Activated T-cell treated with anti-CD3 and anti-CD28 coated beads, Interleukin-2, amount 50 U/mL, for 1 hour (primary cell): ENCODE data around the gene SLAMF1.

Experiments
- DNase-seq: peaks from one replicate; pipeline ENCODE4 v3.0.0-alpha.2; 2020

SLAMF1 gene

DNA sequence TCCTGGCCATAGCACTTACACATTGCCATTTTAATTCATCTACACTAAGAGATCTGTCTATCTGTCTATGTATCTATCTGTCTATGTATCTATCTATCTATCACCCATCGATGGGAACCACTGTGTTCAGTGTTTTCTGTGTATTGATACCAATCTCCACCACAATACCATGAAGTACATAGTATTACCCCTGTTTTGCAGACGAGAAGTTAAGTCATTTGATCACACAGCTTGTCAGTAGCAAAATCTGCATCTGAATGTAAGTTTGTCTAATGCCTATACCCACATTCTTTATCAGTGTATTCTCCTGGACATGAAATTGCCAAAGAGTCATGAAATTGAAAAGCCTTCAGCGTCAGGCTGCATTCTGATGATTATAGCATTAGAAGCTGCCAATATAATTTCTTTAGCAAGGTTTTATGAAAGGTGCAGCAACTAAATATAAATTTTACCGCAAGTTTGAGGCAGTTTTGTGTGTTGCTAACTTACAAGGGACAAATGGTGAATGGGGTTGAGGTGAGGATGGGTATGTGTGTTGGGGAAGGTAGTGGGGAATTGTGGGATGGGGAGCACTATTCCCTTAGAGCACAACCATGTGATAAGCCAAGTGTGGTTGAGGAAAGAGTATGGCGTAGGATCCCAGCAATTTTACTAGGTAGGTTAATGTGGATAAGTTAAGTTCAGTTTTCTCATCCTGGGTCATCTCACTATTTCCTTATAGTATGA is 24.2 kb downstream of the SLAMF1 start:
- no peak for DNase-seq

DNA sequence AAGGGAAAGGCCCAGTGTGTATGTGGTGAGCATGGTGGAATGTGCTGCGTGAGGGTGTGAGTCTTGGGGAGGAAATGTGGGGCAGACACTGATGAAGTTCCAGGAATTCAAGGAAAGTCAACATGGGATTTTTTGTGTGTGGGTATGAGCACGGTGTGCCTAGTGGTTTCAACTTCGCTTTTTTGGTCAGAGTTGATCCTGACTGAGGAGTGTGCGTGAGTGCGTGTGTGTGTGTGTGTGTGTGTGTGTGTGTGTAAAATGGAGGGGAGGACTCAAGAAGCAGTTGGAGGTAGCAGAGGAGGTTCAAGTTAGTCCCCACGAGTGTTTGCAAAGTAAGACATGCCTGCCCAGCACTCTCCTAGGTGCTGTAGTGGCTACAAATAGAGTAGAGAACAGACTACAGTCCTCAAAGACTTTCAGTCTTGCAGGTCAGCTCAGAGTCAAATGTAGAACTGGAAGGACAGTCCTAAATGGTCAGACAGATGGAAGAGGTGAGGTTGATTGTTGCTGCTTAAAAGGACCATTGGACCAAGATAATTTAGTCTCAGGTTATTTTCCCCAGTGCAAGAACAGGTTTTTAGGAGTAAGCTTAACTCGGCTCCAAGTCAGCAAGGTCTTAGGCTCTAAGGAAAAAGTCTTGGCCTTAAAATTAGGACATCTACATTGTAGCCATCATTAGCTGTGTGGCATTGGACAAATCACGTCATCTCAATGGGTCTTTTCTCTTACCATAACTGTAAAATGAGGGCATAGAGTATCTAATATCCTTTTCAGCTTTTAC is 25.0 kb downstream of the SLAMF1 start:
- DNase-seq: no peak

DNA sequence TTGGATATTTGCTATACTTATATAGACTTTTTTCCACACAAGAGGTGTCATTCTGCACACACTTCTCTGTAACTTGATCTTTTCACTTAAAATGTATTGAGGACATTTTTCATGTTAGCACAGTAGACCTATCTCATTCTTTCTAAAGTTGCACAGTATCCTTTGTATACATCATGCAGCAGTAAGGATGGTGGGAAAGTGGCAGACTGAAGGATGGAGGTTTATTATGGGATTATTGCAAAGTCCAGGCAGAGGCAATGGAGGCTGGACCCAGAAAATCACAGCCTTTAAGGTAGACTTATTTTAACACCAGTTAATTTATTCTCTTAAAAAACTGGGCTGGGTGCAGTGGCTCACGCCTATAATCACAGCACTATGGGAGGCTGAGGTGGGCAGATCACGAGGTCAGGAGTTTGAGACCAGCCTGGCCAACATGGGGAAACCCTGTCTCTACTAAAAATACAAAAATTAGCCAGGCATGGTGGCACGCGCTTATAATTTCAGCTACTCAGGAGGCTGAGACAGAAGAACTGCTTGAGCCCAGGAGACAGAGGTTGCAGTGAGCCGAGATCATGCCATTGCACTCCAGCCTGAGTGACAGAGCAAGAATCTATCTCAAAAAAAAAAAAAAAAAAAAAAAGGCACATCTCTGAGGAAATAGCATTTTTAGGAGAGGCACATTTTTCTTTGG is 25.8 kb downstream of the SLAMF1 start:
- DNase-seq: no peak

DNA sequence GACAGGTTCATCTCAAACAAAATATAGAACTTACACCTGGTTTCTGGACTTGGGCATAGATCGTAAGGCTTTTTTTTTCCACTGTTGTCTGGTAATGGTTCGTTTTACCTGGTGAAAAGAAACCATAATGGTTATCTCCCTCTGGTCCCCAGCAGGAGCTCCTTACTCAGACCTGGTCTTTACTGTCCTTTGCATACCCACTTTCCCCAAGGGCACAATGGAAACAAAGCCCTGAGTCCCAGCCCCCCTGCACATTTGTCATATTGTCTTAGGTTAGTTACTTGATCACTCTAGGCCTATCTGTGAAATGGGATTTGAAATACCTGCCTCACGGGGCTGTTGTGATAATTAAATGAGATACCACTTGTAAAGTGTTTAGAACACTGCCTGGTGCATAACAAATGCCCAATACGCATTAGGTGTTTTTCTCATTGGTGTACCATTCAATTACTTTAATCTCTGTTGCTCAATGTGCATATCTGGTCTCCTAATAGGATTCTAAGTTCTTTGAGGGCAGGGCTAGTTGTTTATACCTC is 27.0 kb downstream of the SLAMF1 start:
- DNase-seq: no peak

DNA sequence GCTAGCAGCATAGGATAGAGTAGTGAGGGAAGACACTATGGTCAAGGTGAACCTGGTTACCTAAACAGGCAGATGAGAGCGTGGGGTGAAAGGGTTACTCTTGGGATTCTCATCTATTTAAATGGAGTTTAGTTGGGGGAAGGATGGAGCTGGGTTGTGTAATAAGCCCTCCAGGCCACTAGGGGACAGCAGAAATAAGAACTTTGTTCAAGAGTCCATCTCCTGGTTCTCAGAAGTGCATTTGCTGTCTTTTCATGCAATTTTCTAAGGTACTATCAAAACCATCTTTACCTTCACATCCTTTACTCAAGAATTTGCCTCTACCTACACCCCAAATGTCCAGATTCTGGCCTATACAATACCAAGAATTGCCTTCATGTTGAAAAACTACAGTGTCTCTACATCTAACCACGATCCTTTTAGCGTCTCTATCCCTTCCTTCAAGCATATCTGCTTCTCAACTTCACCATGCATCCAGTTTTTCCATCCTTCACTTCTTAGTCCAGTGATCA is 28.0 kb downstream of the SLAMF1 start:
- DNase-seq: no peak

DNA sequence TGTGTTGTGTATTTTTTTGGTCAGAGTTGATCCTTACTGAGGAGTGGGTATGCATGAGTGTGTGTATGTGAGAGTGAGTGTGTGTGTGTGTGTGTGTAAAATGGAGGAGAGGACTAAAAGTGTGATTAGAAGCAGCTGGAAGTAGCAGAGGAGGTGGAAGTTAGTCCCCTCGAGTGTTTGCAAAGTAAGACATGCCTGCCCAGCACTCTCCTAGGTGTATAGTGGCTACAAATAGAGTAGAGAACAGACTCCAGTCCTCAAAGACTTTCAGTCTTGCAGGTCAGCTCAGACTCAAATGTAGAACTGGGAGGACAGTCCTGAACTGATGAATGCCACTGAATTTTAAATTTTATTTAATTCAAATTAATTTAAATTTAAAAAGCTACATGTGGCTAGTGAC is 28.5 kb downstream of the SLAMF1 start:
- no peak for DNase-seq

DNA sequence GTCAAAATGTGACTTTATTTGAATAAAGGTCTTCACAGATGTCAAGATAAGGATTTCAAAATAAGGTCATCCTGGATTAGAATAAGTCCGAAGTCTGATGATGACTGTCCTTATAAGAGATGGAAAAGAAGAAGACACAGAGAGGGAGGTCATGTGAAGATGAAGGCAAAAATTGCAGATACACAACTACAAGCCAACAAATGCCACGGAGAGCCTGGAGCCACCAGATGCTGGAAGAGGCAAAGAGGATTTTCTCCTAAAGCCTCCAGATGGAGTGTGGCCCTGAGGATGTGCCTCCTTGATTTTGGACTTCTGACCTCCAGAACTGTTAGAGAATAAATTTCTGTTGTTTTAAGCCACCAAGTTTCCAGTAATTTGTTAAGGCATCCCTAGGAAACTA is 31.2 kb downstream of the SLAMF1 start:
- DNase-seq: no peak

DNA sequence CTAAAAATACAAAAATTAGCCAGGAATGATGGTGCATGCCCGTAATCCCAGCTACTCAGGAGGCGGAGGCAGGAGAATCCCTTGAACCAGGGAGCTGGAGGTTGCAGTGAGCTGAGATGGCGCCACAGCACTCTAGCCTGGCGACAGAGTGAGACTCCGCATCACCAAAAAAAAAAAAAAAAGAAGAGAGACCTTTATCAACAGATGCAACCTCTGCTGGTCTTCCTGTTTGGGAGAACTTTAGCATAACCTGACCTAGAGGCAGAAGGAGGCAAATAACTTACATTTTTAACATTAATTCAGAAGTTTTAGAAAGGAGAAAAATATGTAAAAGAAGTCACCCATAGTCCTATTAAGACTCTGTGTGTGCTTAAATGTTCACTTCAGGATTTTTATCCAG is 32.4 kb downstream of the SLAMF1 start:
- no peak for DNase-seq

DNA sequence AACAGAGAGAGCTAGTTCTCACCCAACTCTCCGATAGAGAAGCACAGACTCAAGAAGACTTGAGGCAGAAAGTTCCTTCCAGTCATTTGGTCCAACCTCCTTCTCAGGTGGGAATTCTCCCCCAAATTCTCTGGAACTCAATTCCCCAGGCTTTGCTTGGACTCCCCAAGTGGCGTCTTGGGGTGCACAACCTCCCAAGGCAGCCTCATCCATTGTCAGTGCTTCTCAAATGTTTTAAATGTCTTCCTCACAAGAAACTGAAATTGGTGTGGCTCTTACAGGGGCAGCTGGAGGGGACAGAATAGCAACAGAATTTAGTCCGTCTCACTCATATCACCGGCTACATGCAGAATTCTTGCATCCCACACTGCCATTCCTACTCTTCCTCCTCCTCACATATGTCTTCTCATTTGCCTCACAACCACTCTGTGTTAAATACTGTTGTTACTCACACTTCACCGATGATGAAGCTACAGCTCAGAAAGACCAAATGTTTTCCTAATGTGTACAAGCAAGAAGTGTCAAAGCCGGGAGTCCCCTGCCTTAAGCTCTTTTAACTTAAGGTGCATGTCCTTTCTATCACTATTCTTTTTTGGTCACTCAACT is 34.1 kb downstream of the SLAMF1 start:
- DNase-seq: no peak

DNA sequence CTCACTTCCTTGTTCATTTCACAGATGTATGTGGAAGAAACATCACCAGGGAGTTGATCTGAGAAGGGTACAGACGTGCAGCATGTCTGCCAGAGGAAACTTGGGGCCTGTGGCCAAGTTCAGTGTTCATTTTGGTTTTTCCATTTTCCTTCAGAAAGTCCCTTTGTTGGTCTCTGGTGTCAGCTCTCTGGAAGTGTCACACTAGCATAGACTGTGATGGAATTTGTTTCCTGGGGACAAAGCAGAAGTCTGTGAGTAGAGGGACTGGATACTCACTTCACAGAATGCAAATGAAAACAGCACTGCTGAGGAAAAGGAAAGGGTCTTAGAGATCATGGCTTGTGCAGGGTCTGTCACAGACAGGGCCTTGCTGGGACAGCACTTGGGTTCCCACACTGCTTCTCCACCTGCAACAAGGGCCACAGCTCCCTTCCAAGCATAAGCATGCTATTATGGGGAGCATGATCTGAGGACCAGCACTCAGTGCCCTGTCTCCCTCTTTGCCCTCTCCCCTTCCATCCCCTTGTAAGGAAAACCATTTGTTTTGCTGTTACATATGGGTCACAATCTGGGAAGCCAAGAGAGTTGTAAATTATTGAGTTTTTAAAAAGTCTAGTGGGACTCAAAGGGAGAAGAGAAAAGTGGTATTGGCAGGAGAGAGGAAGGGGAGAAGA is 36.1 kb downstream of the SLAMF1 start:
- DNase-seq: no peak

DNA sequence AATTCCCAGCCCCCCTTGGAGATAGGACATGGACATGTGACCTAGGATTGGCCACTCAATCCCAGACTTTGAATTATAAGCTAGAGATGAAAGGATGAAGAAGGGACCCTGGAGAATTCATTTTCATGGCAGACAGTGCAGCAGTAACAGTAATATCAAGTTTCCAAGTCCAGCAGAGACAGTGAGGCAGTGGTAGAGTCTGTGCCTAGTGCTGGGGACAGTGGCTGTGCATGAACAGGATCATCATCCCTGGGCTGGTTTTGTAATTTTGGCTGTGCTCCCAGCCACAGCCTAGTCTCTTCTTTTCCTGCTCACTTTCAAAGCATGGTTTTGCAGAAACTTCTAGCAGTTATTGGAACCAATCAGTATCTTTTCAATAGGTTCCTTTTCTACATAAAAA is 37.9 kb downstream of the SLAMF1 start:
- no peak for DNase-seq

DNA sequence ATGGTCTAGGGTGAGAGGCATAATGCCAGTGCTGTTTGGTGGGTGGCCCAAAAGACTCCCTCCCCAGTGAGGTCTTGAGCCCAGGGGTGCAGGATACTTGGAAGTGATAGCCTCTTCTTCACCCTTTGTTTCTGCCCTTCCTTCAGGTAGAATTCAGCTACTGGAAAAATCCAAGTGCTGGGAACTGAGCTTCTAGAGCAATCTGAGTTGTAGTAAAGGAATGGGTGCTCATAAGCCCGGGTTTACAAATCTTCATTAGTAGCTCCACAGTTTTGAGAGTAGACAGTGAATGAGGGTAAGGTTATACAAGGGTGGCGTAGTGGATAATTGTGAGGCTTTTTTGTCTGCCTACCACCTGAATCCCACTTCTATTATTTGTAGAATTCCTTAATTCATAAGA is 38.3 kb downstream of the SLAMF1 start:
- no peak for DNase-seq

DNA sequence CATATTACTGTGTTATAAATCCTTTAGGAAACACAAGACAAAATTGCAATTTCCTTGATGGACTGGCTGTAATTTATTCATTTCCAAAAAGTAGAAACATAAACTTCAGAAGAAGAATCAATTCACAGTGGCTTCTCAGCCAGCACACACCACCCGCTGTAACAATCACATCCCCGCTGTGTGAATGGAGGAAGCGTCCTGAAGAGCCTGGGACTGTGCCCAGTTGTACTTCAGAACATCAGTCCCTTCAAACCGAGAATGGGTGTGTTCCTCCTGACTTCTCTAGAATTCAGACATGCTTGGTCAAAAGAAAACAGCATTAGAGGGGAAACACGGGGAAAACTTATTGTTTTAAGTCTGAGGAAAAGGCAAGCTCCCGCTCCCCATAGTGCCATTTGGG is 38.8 kb downstream of the SLAMF1 start:
- no peak for DNase-seq

DNA sequence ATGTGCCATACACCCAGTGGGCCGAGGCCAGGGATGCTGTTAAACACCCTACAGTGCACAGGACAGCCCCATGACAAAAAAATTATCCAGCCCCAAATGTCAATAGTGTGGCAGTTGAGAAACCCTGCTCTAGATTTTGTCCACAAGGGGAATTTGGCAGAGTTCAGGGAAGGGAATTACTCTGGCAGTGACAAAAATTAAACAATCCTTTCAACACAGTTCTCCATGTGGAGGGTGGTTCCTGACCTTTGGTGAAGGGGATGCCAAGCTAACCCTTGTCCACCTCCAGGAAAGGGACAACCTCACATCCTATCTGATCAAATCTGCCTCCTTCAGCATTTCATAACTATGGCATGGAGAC is 39.2 kb downstream of the SLAMF1 start:
- DNase-seq: no peak

DNA sequence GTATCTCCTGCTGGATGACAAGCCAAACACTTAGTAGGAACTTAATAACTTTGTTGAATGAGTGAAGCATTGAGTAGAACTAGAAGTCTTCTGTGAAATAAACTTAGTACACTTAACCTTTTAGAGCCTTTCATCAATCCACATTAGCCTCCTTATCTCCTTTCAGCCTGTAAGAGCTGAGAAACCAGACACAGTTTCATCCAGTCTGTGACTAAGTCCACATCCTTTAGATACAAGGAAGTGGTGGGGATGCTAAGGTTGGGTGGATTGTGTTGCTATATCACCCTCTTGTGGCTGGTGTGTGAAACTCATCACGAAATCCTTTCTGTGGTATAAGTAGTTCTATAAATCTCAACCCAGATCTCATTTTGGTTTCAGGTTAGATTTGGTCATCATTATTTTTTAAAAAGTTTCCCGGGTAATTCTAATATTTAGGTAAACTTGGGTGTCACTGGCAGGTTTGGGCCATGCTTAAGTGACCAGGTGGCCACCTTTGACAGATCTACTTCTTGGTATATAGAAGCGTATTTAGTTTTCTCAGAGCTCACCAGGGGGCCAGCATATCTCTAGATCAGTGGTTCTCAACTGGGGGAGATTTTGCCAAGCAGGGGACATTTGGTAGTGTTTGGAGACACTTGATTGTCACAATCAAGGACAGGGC is 39.7 kb downstream of the SLAMF1 start:
- DNase-seq: no peak

DNA sequence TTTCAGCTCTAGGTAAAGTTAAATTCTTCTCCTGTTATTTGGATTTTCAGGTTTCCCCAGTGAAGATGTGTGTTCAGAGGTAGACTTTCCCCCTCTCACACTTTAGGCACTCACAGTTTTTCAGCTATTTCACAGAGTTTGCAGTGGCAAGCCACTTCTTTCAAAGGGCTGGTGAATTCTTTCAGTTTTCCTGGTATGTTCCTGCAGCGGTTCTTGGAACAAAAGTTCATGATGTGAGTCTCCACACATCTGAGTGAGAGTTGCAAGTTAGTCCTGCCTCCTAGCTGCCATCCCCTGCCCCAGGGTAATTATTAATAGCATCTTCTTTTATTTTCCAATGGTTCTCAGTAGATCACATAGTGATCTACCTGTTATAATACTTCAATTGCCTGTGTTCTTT is 40.2 kb downstream of the SLAMF1 start:
- DNase-seq: no peak

DNA sequence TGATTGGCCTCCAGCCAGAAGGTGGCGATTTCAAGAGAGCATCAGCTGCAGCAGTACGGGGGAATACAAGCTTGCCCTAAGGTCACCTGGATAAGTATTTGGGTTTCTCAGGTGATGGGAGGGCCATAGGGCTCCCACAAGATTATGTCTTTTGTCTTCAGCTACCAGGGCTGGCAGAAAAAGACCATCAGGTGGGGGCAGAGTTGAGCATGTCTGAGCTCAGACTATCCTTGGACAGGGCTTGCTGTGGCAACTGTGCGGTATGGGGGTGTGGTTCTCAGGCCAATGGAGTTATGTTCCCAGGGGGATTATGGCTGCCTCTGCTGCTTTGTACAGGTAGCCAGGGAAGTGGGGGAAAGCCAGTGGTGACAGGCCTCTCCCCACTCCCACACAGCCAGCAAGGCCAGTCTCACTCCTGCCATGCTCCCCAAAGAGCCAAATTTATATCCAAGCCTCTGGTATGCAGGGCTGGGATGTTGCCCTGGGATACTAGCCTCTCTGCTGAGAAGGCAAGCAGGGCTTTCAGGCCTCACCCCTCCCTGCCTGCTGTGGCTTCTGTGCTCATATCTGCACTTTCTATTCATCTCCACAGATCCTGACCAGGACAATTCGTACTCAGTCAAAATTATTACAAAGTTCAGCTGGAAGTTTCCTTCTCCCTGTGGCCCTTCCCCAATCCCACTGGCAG is 40.9 kb downstream of the SLAMF1 start:
- no peak for DNase-seq

DNA sequence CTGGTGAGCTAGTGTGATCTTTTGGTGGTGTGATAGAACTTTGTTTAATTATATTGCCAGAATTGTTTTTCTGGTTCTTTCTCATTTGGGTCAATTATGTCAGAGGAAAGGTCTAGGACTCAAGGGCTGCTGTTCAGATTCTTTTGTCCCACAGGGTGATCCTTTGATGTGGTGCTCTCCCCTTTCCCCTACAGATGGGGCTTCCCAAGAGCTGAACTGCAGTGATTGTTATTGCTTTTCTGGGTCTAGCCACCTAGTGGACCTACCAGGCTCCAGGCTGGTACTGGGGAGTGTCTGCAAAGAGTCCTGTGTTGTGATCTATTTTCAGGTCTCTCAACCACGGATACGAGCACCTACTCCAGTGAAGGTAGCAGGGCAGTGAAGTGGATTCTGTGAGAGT is 41.6 kb downstream of the SLAMF1 start:
- DNase-seq: no peak

DNA sequence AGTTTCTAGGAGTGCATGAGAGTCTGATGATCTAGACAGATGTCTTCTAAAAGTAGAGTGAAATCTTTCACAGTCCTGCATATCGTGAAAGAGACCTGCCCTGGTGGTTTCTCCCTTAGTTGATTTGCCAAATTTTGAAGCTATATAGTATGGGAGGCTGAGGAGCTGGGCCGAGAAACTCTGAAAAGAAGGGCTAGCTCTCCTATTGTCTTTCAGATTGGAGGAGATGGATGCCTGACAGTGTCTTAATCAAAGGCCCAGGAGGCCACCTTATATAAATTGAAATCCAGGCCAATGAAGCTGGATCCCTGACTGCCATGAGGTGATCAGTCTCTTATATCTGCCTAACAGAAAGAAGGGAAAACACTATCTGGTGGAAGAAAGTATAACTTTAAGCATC is 49.1 kb downstream of the SLAMF1 start:
- no peak for DNase-seq

DNA sequence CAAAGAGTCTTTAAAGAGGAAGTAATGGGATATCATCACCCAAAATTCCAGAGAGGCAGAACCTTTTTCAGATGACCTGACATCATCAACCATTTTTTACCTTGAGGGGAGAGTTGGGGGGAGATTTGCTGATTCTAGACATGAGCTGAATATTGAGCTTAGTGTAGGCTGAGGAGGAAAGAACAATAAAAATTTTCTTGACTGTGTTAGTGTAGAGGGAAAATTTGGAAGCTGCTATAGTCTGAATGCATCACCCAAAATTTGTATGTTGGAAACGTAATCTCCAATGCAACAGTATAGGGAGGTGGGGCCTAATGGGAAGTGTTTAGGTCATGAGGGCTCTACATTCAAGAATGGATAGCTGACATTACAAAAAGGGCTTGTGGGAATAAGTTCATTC is 49.8 kb downstream of the SLAMF1 start:
- DNase-seq: no peak

DNA sequence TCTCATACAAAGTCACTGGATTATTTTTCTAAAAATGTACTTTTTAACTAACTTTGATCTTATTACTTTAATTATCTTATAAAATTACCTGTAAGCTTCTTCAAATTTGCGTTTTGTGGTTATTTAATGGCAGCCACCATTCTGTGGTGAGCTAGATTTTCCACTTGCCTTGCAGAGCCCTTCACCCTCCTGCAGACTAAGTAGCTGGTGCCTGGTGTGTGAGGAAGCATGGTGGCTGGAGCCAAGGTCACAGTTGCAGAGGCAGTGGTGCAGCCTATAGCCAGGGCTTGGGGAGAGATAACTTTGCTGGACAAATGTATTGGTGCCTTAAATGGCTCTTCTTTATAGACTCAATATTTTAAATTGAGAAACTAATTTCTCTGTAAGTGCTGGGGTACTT is 56.4 kb downstream of the SLAMF1 start:
- no peak for DNase-seq

DNA sequence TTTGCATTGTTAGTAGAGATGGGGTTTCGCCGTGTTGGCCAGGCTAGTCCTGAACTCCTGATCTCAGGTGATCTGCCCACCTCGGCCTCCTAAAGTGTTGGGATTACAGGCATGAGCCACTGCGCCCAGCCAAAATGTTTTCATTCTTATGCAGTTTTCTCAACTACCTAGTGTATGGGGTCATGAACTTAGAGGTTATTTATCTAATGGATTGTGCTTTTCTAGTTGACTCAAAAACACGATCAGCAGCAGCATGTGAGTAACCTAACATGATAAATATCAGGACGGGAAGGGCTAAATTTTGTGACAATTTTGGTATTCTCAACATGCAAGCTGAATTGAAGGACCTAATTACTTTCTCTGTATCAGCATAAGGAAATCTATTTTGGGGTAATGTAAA is 58.4 kb downstream of the SLAMF1 start:
- DNase-seq: no peak
